B cell (primary cell): ENCODE measurements around the gene ECE1.
"Not testable (repeated sequence)": the region's sequence is repeated elsewhere in the genome, so short reads cannot be mapped to it uniquely, and the experiment has no call there.

Source experiments
- EZH2 ChIP-seq: IDR thresholded peaks from 2 replicates; pipeline ENCODE4 v1.6.1; 2012; ENCODE audit warnings: borderline replicate concordance, low read depth, mild to moderate bottlenecking, moderate library complexity, low read length; ENCODE audit not compliant: insufficient read depth, poor library complexity, severe bottlenecking
- TF ChIP-seq, protein P1 (sequence below): fragments of 200-600 bp; IDR thresholded peaks from one replicate; pipeline ENCODE4 v1.8.0; 2022; ENCODE audit warnings: antibody characterized with exemption, mild to moderate bottlenecking

DNA sequence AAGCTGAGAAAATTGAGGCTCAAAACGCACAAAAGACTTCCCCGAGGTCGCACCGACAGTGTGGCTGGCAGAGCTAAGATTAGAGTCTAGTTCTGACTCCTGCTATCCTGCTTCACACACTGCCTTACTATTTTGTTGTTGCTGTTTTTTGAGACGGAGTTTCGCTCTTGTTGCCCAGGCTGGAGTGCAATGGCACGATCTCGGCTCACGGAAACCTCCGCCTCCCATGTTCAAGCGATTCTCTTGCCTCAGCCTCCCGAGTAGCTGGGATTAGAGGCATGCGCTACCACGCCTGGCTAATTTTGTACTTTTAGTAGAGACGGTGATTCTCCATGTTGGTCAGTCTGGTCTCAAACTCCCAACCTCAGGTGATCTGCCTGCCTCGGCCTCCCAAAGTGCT, 112.0 kb downstream of the ECE1 start:
- not testable (repeated sequence) for TF ChIP-seq EZH2
- TF ChIP-seq, protein P1, sequence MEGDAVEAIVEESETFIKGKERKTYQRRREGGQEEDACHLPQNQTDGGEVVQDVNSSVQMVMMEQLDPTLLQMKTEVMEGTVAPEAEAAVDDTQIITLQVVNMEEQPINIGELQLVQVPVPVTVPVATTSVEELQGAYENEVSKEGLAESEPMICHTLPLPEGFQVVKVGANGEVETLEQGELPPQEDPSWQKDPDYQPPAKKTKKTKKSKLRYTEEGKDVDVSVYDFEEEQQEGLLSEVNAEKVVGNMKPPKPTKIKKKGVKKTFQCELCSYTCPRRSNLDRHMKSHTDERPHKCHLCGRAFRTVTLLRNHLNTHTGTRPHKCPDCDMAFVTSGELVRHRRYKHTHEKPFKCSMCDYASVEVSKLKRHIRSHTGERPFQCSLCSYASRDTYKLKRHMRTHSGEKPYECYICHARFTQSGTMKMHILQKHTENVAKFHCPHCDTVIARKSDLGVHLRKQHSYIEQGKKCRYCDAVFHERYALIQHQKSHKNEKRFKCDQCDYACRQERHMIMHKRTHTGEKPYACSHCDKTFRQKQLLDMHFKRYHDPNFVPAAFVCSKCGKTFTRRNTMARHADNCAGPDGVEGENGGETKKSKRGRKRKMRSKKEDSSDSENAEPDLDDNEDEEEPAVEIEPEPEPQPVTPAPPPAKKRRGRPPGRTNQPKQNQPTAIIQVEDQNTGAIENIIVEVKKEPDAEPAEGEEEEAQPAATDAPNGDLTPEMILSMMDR = not testable (repeated sequence)
